HG03565 (cell line): Measurements from ENCODE around the gene ZSCAN12.

ENCODE experiments used
- ATAC-seq: cut with Tn5 transposase; IDR thresholded peaks from one replicate; pipeline ENCODE4 v1.9.1; 2021; ENCODE audit warnings: mild to moderate bottlenecking, moderate library complexity; ENCODE audit not compliant: unreplicated experiment

ZSCAN12 gene

DNA sequence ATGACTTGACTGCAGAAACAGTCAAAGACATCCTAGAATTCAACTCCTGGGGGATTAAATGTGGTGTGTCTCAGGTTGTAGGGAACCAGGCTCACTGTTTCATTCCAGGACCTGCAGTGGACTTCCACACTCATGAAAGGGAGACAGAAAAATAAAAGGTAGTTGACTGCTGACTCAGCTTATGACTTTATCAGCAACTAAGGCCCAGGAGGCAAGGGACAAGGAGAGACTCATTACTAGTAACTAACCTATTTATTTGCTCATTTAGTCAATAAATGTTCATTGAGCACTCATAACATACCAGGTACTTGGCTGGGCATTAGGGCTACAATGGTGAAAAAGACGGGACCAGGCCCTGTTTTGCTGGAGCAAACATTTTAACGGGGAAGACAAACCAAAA lies 66.5 kb downstream of the ZSCAN12 start:
- no peak for ATAC-seq

DNA sequence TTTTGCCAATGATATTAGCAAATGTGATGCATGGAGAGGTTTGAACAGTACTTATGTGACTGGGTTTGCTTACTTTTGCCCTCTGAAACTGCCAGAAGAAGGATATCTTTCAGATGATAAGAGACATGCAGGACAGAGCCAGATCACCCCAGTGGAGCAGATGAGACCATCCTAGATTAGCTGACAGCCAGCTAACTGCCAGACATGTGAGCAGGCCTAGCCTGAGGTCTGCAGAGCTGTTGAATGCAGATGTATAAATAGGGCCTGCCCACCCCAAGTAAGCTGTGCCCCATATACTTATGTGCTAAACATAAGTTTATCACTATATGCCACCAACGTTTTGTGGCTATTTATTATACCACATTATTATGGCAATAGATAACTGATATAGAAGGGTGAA lies 69.5 kb downstream of the ZSCAN12 start:
- no peak for ATAC-seq
